Measurements from ENCODE around the gene LZIC. TPM values are rescaled to one million over a fixed set of nuclear protein-coding genes. Genes with fewer than 3 reads are reported as not detected.

LZIC gene
- total and polyA plus RNA-seq, 2 of the 8 experiments (the other 6 are each of a cell fraction or from before 2014, with no cell fraction given) = 4.8 to 20.3 TPM

- TF ChIP-seq USF2 (IDR thresholded peaks at IDR 0.05; ENCODE audit: low read length) = no peak
- TF ChIP-seq RXRA (IDR thresholded peaks at IDR 0.05; ENCODE audit: insufficient read depth, low read depth, low read length) = no peak
- TF ChIP-seq, protein P1, sequence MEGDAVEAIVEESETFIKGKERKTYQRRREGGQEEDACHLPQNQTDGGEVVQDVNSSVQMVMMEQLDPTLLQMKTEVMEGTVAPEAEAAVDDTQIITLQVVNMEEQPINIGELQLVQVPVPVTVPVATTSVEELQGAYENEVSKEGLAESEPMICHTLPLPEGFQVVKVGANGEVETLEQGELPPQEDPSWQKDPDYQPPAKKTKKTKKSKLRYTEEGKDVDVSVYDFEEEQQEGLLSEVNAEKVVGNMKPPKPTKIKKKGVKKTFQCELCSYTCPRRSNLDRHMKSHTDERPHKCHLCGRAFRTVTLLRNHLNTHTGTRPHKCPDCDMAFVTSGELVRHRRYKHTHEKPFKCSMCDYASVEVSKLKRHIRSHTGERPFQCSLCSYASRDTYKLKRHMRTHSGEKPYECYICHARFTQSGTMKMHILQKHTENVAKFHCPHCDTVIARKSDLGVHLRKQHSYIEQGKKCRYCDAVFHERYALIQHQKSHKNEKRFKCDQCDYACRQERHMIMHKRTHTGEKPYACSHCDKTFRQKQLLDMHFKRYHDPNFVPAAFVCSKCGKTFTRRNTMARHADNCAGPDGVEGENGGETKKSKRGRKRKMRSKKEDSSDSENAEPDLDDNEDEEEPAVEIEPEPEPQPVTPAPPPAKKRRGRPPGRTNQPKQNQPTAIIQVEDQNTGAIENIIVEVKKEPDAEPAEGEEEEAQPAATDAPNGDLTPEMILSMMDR (IDR thresholded peaks at IDR 0.05; ENCODE audit: control extremely low read depth in 1 of 3, insufficient read depth in 1 of 3, low read depth in 1 of 3, low read length in 3 of 3) = peak in 1 of 3 experiments; percentile 15; a peak in 1 of 4 replicates
- peak; percentile 19; the same call in 1 of the 2 replicates for TF ChIP-seq GTF2F1 (IDR thresholded peaks at IDR 0.05; ENCODE audit: borderline replicate concordance, low read depth, low read length)
- TF ChIP-seq CHD2 (IDR thresholded peaks at IDR 0.05; ENCODE audit: low read length) = peak; percentile 70
- TF ChIP-seq RFX5 (IDR thresholded peaks at IDR 0.05; ENCODE audit: borderline replicate concordance, low read depth, low read length) = no peak
- TF ChIP-seq CBX8 (IDR thresholded peaks at IDR 0.05; ENCODE audit: borderline replicate concordance, low read depth, low read length) = no peak
- TF ChIP-seq SP1 (IDR thresholded peaks at IDR 0.05; ENCODE audit: low read depth, low read length) = peak; percentile 87
- peak; percentile 97 for TF ChIP-seq TAF1 (IDR thresholded peaks at IDR 0.05; ENCODE audit: low read depth, low read length)
- TF ChIP-seq RBBP5 (IDR thresholded peaks at IDR 0.05; ENCODE audit: borderline replicate concordance, low read depth, low read length) = peak; percentile 64; the same call in 1 of the 2 replicates
- peak; percentile 42; the same call in 1 of the 2 replicates for TF ChIP-seq JUND (IDR thresholded peaks at IDR 0.05; ENCODE audit: low read length)
- TF ChIP-seq KDM4A (IDR thresholded peaks at IDR 0.05; ENCODE audit: low read depth, low read length, severe bottlenecking) = peak; percentile 46
- TF ChIP-seq, protein P2, sequence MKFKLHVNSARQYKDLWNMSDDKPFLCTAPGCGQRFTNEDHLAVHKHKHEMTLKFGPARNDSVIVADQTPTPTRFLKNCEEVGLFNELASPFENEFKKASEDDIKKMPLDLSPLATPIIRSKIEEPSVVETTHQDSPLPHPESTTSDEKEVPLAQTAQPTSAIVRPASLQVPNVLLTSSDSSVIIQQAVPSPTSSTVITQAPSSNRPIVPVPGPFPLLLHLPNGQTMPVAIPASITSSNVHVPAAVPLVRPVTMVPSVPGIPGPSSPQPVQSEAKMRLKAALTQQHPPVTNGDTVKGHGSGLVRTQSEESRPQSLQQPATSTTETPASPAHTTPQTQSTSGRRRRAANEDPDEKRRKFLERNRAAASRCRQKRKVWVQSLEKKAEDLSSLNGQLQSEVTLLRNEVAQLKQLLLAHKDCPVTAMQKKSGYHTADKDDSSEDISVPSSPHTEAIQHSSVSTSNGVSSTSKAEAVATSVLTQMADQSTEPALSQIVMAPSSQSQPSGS (IDR thresholded peaks at IDR 0.05; ENCODE audit: low read length) = peak; percentile 83; the same call in 1 of the 2 replicates
- TF ChIP-seq FOSL1 (IDR thresholded peaks at IDR 0.05; ENCODE audit: insufficient read depth, low read depth, low read length) = no peak
- TF ChIP-seq EP300 (IDR thresholded peaks at IDR 0.05; ENCODE audit: borderline replicate concordance in 1 of 2, low read depth in 2 of 2, low read length in 2 of 2) = peak in 1 of 2 experiments; percentile 68; a peak in 1 of 3 replicates
- TF ChIP-seq SAP30 (IDR thresholded peaks at IDR 0.05; ENCODE audit: insufficient read depth, insufficient replicate concordance, low read length) = no peak
- TF ChIP-seq NRF1 (IDR thresholded peaks at IDR 0.05; ENCODE audit: low read depth, low read length) = no peak
Observed at GRCh38 chr1:9942939-9943788, at the start of gene LZIC, which contains the start of gene NMNAT1 (continued).
